Chondrocyte (in vitro differentiated cells): ENCODE data around the gene FOXN3. TPM values are rescaled to one million over a fixed set of nuclear protein-coding genes. Genes with fewer than 3 reads are reported as not detected.

Source experiments
- DNase-seq: peaks from one replicate; pipeline ENCODE4 v3.0.0; 2021; ENCODE audit warnings: mixed read lengths, low spot score
- H3K27ac Mint-ChIP-seq: one replicate; pipeline ENCODE4 v1.8.0; 2021; ENCODE audit warnings: mild to moderate bottlenecking, moderate library complexity, mixed read lengths; ENCODE audit not compliant: unreplicated experiment
- H3K27me3 Mint-ChIP-seq: 2 replicates; pipeline ENCODE4 v1.8.0; 2021; ENCODE audit warnings: low read depth, mixed read lengths
- H3K36me3 Mint-ChIP-seq: 2 replicates; pipeline ENCODE4 v1.8.0; 2021; ENCODE audit warnings: low read depth, mixed read lengths
- H3K4me1 Mint-ChIP-seq: 2 replicates; pipeline ENCODE4 v1.8.0; 2021; ENCODE audit warnings: low read depth, mild to moderate bottlenecking, mixed read lengths
- H3K4me3 Mint-ChIP-seq: one replicate; pipeline ENCODE4 v1.8.0; 2021; ENCODE audit warnings: mild to moderate bottlenecking, moderate library complexity, mixed read lengths; ENCODE audit not compliant: unreplicated experiment
- H3K9me3 Mint-ChIP-seq: 2 replicates; pipeline ENCODE4 v1.8.0; 2021; ENCODE audit warnings: low read depth, mixed read lengths
- CTCF ChIP-seq: fragments of 200-600 bp; sonication (generic); IDR thresholded peaks from 2 replicates; pipeline ENCODE4 v1.5.0; 2021; ENCODE audit warnings: antibody characterized with exemption, mild to moderate bottlenecking, moderate library complexity
- total RNA-seq: library from RNA; stranded (reverse); gene quantifications from 3 replicates; pipeline ENCODE4 v1.2.1, GENCODE V29; 2021

FOXN3 gene
- total RNA-seq, 1 donor from 2014 or later = 161 TPM

GRCh38 chr14:89352976-89353765, 63.9 kb downstream of the FOXN3 start:
- H3K9me3 Mint-ChIP-seq = no peaks in the 10 kb centered on the region

GRCh38 chr14:89351516-89352404, 65.3 kb downstream of the FOXN3 start:
- Mint-ChIP-seq H3K9me3 (no peaks in the 10 kb centered on the region), H3K4me1 (peaks cover 42% of the 10 kb centered on the region), H3K27ac (peak overlapping the region; percentile 96), H3K4me3 (peak overlapping the region; percentile 43), H3K27me3 (no peaks in the 10 kb centered on the region), H3K36me3 (peaks cover 19% of the 10 kb centered on the region)
- no peak for TF ChIP-seq CTCF
- no peak for DNase-seq

More at GRCh38 chr14:89352976-89353765, 63.9 kb downstream of the FOXN3 start:
- DNase-seq = no peak
- Mint-ChIP-seq H3K27me3 (no peaks in the 10 kb centered on the region), H3K36me3 (peaks cover 15% of the 10 kb centered on the region), H3K27ac (no peak overlapping the region), H3K4me3 (no peak overlapping the region), H3K4me1 (peaks cover 42% of the 10 kb centered on the region)
- no peak for TF ChIP-seq CTCF

DNA sequence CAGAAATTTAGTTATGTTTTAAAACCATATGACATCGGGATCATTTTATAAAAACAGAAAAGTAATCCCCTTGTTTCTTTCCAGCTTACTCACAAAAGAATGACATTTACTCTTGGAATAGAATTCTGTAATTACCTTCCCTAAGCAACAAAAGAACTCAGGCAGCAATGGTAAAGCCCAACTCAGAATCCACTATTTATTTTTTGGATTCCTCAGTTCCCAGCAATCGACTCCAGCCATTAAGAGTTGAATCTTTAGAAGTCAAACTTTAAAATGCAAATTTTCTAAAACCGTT, 65.9 kb downstream of the FOXN3 start:
- TF ChIP-seq CTCF = no peak
- DNase-seq = no peak
- peak overlapping the region; percentile 96 for H3K27ac Mint-ChIP-seq
- H3K36me3 Mint-ChIP-seq = peaks cover 19% of the 10 kb centered on the region
- H3K27me3 Mint-ChIP-seq = no peaks in the 10 kb centered on the region
- H3K9me3 Mint-ChIP-seq = no peaks in the 10 kb centered on the region
- peak overlapping the region; percentile 43 for H3K4me3 Mint-ChIP-seq
- peaks cover 42% of the 10 kb centered on the region for H3K4me1 Mint-ChIP-seq

DNA sequence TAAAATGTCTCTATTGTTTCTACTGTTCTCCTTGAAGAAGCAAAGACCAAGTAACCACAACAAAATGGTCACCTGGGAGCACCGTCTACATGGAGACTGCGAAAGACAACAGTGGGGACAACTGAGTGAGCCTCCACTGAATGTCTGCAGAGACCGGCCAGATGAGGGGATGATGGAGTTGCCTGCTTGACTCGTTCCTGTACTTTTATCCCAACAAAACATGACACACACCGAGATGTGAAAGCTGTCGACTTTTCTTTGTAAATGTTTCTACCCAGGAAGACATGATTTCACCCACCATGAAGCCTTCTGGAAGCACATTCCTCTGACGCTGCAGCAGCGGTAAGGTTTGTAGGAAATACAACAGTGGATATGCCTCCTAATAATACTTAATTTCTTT, 66.9 kb downstream of the FOXN3 start:
- no peaks in the 10 kb centered on the region for H3K27me3 Mint-ChIP-seq
- no peak for DNase-seq
- peaks cover 19% of the 10 kb centered on the region for H3K36me3 Mint-ChIP-seq
- H3K4me3 Mint-ChIP-seq = no peak overlapping the region
- peak overlapping the region; percentile 96 for H3K27ac Mint-ChIP-seq
- no peak for TF ChIP-seq CTCF
- no peaks in the 10 kb centered on the region for H3K9me3 Mint-ChIP-seq
- H3K4me1 Mint-ChIP-seq = peaks cover 42% of the 10 kb centered on the region

- Mint-ChIP-seq H3K27ac (peak overlapping the region; percentile 63), H3K4me1 (peaks cover 42% of the 10 kb centered on the region), H3K4me3 (no peak overlapping the region), H3K9me3 (no peaks in the 10 kb centered on the region), H3K27me3 (no peaks in the 10 kb centered on the region), H3K36me3 (peaks cover 20% of the 10 kb centered on the region)
- TF ChIP-seq CTCF = no peak
- DNase-seq = no peak
Measured at GRCh38 chr14:89349171-89350008, 67.6 kb downstream of the FOXN3 start.
